ENCODE data around the gene LDB2. TPM values are rescaled to one million over a fixed set of nuclear protein-coding genes. Genes with fewer than 3 reads are reported as not detected.

Gene LDB2
- total RNA-seq, 1 experiment from 2014 or later = not detected

GRCh38 chr4:16893141-16893651 lies 5.2 kb downstream of the LDB2 start:
- no TSS peak for BruUV-seq (replicated peaks)
- Histone ChIP-seq H3K4me2 (no peak overlapping the region), H3K79me2 (ENCODE audit: low read depth) (no peaks in the 10 kb centered on the region), H3F3A (ENCODE audit: insufficient read depth, low read depth) (no peaks in the 10 kb centered on the region), H3K27me3 (ENCODE audit: insufficient read depth, low read depth) (no peaks in the 10 kb centered on the region; the same call in 1 of the 2 replicates), H3K27ac (no peak overlapping the region), H2AFZ (no peak overlapping the region), H3K4me1 (replicated peaks; ENCODE audit: insufficient read depth) (no peaks in the 10 kb centered on the region), H3K9me3 (ENCODE audit: insufficient read depth, low read depth) (no peaks in the 10 kb centered on the region), H3K4me3 (no peak overlapping the region), H4K20me1 (ENCODE audit: insufficient read depth) (no peaks in the 10 kb centered on the region), H3K9me2 (ENCODE audit: insufficient read depth) (no peaks in the 10 kb centered on the region), H3K36me3 (ENCODE audit: low read depth) (no peaks in the 10 kb centered on the region)
- ChIA-PET POLR2A (ENCODE audit: unreplicated experiment) (no interaction called here), CTCF (no interaction called here)
- intact Hi-C loops (cut with micrococcal nuclease; ENCODE audit: unreplicated experiment) = no loop called here
- TF ChIP-seq CTCF (conservative IDR thresholded peaks at IDR 0.05) (no peak), EZH2 (IDR thresholded peaks at IDR 0.05; ENCODE audit: low read depth) (no peak)
- no peak for DNase-seq

GRCh38 chr4:16890651-16891050 lies 7.8 kb downstream of the LDB2 start:
- no peak overlapping the region for H3K27ac ChIP-seq
- H3F3A ChIP-seq (ENCODE audit: insufficient read depth, low read depth) = no peaks in the 10 kb centered on the region
- TF ChIP-seq EZH2 (IDR thresholded peaks at IDR 0.05; ENCODE audit: low read depth) (no peak), CTCF (conservative IDR thresholded peaks at IDR 0.05) (no peak)
- ChIA-PET CTCF (no interaction called here), POLR2A (ENCODE audit: unreplicated experiment) (no interaction called here)
- H3K9me3 ChIP-seq (ENCODE audit: insufficient read depth, low read depth) = no peaks in the 10 kb centered on the region
- no peak overlapping the region for H3K4me2 ChIP-seq
- H3K79me2 ChIP-seq (ENCODE audit: low read depth) = no peaks in the 10 kb centered on the region
- no peaks in the 10 kb centered on the region; the same call in 1 of the 2 replicates for H3K27me3 ChIP-seq (ENCODE audit: insufficient read depth, low read depth)
- H3K9me2 ChIP-seq (ENCODE audit: insufficient read depth) = no peaks in the 10 kb centered on the region
- no TSS peak for BruUV-seq (replicated peaks)
- intact Hi-C loops (cut with micrococcal nuclease; ENCODE audit: unreplicated experiment) = no loop called here
- no peaks in the 10 kb centered on the region for H3K36me3 ChIP-seq (ENCODE audit: low read depth)
- no peaks in the 10 kb centered on the region for H3K4me1 ChIP-seq (replicated peaks; ENCODE audit: insufficient read depth)
- no peak for DNase-seq
- no peak overlapping the region for H2AFZ ChIP-seq
- no peaks in the 10 kb centered on the region for H4K20me1 ChIP-seq (ENCODE audit: insufficient read depth)
- H3K4me3 ChIP-seq = no peak overlapping the region

GRCh38 chr4:16889945-16890344 lies 8.5 kb downstream of the LDB2 start:
- TF ChIP-seq EZH2 (IDR thresholded peaks at IDR 0.05; ENCODE audit: low read depth) (no peak), CTCF (conservative IDR thresholded peaks at IDR 0.05) (no peak)
- Histone ChIP-seq H3F3A (ENCODE audit: insufficient read depth, low read depth) (no peaks in the 10 kb centered on the region), H3K27me3 (ENCODE audit: insufficient read depth, low read depth) (no peaks in the 10 kb centered on the region; the same call in 1 of the 2 replicates), H3K4me1 (replicated peaks; ENCODE audit: insufficient read depth) (no peaks in the 10 kb centered on the region), H3K4me2 (no peak overlapping the region), H3K27ac (no peak overlapping the region), H3K4me3 (no peak overlapping the region), H4K20me1 (ENCODE audit: insufficient read depth) (no peaks in the 10 kb centered on the region), H3K79me2 (ENCODE audit: low read depth) (no peaks in the 10 kb centered on the region), H3K9me2 (ENCODE audit: insufficient read depth) (no peaks in the 10 kb centered on the region), H2AFZ (no peak overlapping the region), H3K9me3 (ENCODE audit: insufficient read depth, low read depth) (no peaks in the 10 kb centered on the region), H3K36me3 (ENCODE audit: low read depth) (no peaks in the 10 kb centered on the region)
- CTCF ChIA-PET = no interaction called here
- intact Hi-C loops (cut with micrococcal nuclease; ENCODE audit: unreplicated experiment) = no loop called here
- DNase-seq = no peak
- BruUV-seq (replicated peaks) = no TSS peak
- POLR2A ChIA-PET (ENCODE audit: unreplicated experiment) = no interaction called here
